Glomerular visceral epithelial cell (primary cell): ENCODE data around the gene ARID3C.
"Not testable (repeated sequence)": the region's sequence is repeated elsewhere in the genome, so short reads cannot be mapped to it uniquely, and the experiment has no call there.

Experiments
- DNase-seq: peaks from one replicate; pipeline ENCODE4 v3.0.0-alpha.2; 2016; ENCODE audit errors: extremely low spot score

The ARID3C gene

DNA sequence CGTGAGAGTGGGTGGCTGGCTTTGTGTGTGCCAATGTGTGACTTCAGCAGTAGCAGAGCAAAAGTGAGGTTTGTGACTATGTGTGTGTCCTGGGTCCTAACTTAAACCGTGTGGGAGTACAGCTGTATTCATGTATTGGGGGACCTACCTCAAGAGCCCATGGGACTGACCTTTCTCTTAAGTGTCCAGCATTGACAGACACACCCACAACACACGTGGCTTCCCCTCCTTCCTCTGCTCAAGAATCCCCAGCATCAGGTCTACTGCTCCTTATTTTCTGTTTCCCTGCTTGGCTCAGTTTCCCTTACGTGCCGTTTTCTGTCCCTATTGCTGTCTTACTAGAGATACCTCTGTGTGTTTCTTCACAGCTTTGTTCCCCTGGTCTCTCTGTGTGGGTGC is 23.7 kb upstream of the ARID3C start:
- DNase-seq: no peak

DNA sequence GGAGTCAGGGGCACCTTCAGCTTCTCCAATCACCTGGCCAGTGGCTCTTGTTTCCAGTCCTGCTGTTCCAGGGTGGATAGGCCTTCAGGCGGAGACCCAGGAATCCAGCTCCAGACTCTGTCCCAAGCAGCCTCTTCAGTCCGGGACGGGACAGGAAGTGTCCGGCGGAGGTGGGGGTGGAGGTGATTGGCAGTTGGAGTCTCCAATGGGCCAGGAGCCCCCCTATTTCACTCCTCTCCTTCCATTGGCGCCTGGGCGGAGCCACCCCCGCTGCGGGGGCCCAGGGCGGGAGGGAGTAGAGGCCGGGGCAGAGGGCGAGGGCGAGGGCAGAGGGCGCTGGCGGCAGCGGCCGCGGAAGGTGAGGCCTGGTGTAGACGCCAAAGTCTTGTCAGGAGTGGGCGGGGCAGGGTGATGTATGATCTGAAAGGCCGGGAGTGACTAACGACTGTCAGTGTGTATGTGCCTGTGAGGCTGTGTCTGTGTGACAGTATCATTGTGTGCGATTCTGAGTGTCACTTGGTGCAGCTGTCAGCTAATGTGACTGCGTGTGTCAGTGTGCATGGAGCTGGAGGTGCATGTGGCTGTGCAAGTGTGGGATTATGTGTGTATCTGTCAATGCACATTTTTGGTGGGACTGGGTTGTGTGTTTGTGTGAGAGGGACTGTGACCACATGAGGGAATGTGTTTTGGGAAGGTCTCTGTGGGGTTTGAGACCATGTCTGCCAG is 23.2 kb upstream of the ARID3C start, which contains the start of gene IL11RA:
Gene IL11RA (plus strand): TSS at position 310 of the 726 bp plus-strand sequence. CDS start 3,033 bp downstream, outside the sequence.
- peak; percentile 92 for DNase-seq

DNA sequence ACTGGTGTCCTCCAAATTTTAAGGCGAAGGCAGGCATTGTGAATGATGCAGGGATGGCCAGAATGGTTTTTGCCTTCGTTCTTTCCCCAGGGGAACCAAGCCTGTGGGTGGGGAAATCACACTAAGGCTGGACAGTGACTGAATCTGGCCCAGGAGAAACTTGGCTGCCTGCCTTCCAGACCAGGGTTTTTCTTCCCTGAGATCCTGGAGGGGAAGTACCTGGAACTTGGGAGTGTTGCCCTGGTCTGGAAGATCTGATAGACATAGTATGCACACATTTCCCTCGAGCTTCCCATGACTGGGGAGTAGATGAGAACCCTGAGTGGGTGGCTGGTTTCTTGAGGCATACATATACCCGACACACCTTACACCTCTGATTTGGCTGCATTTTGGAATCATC is 22.5 kb upstream of the ARID3C start:
- peak; percentile 57 for DNase-seq

DNA sequence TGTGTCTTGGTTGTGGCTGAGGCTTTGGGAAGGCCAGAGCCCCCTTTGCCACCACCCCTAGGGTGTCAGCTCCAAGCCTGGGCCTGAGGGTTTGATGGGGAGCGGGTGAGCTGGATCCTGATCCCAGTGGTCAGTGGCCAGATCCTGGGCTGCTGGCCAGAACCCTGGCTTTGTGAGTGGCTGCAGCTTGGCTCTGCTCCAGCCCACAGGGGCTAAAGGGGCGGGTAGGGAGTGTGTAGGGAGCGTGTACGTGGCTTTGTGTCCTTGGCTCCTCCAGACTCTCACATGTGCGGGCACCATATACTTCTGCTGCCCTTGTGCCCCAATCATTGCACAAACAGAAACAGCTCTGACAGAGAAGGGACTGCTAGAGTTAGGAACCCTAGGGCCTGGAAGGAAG is 21.9 kb upstream of the ARID3C start:
- DNase-seq: peak; percentile 75

DNA sequence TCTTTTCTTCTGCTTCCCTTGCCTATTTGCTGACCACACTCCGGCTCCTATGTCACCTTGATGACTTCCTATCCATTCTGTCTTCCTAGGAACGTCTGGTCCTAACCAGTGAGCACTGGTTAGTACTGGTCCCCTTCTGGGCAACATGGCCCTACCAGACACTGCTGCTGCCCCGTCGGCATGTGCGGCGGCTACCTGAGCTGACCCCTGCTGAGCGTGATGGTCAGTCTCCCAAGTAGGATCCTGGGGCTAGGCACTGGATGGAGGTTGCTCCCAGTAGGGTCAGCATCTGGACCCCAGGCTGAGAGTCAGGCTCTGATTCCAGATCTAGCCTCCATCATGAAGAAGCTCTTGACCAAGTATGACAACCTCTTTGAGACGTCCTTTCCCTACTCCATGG is 19.8 kb upstream of the ARID3C start:
- DNase-seq: no peak

DNA sequence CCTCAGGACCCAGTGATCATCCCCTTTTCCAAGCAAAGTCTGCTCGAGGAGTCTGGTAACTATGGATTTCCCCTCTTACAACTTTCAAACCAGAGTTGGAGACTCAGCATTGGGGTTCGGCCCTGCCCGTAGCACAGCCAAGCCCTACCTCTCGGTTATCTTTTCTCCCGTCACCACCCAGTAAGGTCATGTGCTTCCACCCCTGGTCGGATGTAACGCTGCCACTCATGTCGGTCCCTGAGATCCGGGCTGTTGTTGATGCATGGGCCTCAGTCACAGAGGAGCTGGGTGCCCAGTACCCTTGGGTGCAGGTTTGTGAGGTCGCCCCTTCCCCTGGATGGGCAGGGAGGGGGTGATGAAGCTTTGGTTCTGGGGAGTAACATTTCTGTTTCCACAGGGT is 18.8 kb upstream of the ARID3C start:
- DNase-seq: no peak

DNA sequence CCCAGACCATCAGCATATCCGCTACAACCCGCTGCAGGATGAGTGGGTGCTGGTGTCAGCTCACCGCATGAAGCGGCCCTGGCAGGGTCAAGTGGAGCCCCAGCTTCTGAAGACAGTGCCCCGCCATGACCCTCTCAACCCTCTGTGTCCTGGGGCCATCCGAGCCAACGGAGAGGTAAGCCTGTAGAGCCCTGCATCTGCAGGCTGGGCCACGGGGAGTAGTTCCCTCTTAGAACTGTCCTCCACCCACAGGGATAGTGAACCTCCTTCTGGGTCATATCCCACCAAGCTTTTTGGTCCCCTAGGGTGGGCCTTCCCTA is 18.2 kb upstream of the ARID3C start:
- DNase-seq: no peak

DNA sequence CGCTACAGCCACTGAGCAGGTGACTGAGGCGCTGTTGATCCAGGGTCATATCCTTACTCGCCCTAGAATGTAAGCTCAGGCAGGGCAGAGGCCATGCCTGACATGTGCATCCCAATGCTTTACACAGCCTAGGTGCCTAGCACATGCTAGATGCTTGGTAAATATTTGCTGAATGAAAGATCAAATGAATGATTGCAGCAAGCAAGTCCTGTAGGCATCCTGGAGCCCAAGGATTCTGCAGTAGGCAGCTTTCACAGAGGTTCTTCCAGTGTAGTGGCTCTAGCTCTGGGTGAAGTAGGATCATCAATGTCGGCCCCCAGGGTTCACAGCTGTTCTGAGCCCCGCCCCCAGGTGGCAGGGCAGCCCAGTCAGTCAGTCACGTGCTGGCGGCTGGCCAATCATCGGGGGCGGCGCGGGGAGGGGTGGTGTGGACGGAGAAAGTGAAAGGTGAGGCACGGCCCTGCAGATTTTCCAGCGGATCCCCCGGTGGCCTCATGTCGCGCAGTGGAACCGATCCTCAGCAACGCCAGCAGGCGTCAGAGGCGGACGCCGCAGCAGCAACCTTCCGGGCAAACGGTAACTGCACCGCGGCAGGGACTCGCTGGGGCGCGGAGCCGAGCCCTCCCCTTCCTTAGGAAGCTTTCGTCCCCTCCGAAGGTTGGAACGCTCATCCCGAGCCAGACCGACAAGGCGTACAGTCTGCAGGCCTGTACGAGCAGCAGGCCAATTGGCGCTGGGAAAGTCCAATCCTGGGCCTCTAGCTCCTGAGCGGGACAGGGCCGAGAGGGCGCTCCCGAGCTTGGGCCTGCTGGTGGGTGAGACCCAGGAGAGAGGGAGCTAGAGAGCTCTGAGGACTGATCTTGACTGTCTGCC is 17.6 kb upstream of the ARID3C start, which contains the start of gene GALT:
Gene GALT (plus strand): TSS at position 465 of the 873 bp plus-strand sequence. CDS start 30 bp downstream, at position 495.
- peak; percentile 94 for DNase-seq

DNA sequence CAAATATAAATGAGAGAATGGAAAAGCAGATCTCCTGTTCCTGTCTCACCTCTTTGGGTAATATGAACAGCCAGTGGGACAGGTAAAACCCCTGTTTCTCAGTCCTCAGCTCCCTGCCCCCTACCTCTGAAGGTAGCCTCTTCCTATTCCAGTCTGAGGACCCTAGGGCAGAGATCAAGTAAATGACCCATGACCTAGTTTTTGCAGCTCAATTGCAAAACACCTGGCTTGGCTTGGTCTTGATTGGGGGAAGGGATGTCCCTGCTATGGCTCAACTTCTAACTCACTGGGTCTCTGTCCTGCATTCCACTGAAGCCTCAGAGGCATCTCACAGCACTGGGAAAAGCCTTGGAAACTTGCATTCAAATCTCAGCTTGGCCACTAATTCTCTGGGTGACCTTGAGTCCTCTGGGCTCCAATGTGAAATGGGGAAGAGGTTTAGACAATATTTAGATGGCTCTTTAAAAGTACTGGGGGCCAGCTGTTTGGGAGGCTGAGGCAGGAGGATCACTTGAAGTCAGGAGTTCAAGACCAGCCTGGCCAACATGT is 16.0 kb upstream of the ARID3C start:
- no peak for DNase-seq

DNA sequence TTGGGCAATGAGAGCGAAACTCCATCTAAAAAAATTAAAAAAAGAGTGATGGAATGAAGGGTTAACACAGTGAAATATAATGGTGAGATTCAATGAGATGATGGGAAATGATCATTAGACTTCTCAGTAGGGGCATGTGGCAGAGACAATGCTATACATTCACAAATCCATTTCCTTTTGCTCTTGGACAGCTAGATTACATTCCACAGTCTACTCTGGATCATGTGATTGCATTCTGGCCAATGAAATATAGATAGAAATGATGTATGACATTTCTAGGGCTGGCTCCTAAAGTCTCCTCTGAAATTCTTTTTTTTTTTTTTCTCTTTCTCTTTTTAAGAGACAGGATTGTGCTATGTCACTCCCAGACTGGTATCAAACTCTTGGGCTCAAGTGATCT is 13.8 kb upstream of the ARID3C start:
- no peak for DNase-seq

DNA sequence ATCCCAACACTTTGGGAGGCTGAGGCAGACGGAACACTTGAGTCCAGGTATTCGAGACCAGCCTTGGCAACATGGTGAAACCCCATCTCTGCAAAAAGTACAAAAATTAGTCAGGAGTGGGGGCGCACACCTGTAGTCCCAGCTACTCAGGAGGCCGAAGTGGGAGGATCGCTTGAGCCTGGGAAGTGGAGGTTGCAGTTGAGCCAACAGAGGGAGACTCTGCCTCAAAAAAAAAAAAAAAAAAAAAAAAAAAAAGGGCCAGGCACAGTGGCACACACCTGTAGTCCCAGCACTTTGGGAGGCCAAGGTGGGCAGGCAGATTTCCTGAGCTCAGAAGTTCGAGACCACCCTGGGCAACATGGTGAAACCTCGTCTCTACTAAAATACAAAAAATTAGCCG is 10.5 kb upstream of the ARID3C start:
- not testable (repeated sequence) for DNase-seq

DNA sequence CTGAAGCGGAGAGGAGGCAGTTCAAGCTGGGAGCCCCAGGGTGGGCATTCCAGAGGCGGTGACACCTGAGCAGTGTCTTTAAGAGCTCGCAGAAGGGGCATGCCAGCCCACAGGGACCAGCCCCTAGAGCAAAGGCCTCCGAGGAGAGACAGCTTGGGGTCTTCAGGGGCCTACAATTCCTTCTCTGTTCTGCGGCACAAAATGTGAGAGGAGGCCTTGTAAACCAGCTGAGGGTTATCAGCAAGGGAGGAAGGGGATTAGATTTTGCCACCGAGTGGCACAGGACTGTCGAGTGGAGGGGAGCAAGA is 9.2 kb upstream of the ARID3C start:
- no peak for DNase-seq

DNA sequence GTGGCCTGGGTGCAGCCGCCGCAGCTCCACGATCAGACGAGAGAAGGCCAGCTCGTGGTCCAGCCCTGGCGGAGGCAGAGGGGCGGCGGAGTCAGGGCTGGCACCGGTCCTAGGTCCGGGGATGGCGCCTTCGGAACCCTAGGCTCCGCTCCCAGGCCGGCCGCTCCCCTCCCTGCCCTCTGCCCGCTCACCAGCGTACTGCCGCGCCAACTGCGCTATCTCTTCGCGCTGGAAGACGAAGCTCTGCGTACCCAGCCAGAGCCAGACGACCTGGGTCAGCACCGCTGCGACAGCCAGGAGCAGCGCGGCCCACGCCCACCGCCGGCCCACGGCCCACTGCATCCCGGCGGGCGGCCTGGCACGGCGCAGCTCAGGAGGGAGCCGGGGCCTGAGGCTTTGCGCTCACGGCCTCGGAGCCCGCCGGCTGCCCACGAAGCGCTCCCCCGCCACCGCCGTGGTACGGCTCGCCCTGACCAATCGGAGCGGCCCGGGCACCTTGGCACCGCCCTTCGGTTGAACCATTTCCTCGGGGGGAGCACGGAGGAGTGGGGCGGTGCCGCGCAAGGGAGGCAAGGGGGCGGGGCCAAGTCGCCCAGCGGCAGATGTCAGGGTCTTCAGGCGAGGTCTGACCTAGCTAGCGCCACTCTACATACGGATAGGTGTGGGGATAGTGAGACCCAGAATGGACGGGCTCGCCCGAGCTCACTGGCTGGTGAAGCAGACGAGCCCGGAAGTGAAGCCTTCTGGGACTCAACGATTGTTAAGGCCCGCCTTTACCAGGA is 8.7 kb upstream of the ARID3C start, which contains the start of gene SIGMAR1:
Gene SIGMAR1 (minus strand): TSS at position 432 of the 782 bp plus-strand sequence. CDS start 90 bp downstream, at position 342.
- peak; percentile 92 for DNase-seq

DNA sequence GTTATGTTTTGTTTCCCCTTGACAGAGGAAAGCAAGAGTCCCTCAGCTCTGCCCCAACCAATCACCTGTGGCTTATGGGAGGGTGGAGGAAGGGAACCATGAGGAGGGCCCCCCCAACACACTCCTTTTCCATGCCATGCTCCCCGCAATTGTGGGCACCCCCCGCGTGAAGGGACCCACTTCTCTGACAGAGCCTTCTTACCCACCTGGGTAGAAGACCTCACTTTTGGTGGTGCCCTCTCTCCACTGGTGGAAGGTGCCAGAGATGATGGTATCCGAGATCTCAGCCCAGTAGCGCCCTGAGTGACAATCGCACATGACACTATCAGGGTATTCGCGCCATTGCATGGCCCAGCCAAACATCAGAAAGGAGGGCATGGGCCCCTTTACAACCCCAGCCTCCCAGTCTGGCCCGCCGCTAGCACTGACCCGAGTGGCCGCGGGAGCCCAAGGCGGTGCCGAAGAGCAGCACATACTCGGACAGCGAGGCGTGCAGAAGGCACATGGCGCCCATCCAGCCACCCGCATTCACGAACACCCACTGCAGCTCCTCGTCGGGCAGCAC is 8.0 kb upstream of the ARID3C start:
- peak; percentile 40 for DNase-seq

DNA sequence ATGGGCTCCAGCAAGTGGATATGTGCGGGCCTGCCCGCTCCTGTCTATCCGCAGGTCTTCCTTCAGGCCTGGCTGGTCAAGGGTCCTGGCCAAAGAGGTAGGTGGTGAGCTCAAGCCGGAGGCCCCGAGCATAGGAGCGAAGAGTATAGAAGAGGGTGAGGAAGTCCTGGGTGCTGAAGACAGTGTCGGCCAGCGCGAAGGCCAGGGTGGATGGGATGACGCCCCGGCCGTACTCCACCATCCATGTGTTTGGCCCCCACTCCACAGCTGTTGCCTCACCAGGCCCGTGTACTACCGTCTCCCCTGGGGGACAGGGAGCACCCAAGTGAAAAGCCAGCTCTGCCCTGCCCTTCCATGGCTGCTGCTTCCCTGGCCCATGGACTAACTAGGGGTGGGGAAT is 6.7 kb upstream of the ARID3C start:
- no peak for DNase-seq

DNA sequence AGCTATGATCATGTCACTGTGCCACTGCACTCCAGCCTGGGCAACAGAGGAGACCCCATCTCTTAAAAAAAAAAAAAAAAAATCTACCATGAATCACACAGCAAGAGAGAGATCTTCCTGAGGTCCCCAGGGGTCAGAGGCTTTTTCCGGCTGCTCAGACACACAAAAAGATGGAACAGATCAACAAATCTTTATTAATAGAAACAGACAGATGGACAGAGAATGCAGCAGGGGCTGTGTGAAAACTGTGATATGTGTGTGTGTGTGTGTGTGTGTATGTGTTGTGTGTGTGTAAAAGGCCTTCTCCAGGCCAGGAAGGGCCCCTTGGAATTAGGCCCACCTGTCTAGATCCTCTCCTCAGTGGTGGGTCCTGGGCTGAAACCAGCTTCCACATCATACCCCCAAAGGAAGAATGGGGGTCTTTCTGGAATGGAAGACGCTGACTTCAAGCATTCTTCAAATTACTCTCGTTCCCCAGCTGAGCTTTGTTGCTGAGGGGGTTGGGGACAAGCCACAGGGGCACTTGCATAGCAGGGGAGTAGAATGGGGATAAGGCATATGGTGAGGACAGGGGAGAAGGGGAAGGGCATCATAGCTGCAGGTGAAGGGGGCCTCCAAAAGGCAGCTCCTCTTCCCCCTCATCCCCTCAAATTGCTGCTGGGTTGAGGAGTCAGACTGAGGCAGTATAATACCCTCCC is 5.8 kb upstream of the ARID3C start:
- DNase-seq: no peak

DNA sequence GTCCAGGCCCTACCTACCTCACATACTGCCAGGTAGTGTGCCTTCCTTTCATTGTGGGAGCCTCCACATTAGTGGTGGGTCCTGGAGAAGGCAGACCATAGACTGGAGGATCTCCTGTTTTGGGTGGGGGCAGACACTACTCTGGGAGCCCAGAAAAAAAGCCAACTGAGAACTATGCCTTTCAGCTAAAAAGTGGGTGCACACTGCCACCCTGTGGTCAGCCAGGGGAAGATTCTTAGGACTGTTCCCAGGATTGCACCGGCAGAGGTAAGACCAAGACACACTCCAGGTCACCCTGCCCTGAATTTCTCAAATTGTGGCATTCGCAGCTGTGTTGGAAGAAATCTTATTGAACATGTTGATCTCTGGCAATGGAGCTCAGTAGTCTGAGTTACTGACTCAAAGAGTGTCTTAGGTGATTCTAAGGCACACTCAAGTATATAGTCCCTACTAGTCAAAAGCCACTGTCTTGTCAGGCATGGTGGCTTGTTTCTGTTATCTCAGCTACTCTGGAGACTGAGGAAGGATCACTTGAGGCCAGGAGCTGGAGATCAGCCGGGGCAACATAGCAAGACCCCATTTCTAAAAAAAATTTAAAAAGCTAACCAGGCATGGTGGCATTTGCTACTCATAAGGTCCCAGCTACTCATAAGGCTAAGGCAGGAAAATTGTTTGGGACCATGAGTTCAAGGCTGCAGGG is 5.1 kb upstream of the ARID3C start:
- peak; percentile 69 for DNase-seq

DNA sequence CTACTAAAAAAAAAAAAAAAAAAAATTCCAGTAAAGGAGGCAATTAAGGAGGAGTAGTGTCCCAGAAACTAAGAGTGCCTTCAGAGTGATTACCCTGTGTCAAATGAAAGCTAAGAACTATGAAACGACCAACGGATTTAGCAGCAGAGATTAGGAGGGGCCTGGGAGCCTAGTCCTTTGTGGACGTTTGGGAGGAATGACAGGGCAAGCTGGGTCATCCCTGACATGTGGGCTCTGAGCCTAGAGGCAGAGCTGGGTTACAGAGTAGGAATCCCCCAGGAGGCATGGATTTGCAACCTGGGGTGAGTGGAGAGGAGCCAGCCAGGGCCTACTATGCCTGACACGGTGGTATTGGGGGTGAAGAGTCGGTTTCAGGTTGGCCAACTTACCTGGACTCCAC is 4.3 kb upstream of the ARID3C start:
- no peak for DNase-seq

DNA sequence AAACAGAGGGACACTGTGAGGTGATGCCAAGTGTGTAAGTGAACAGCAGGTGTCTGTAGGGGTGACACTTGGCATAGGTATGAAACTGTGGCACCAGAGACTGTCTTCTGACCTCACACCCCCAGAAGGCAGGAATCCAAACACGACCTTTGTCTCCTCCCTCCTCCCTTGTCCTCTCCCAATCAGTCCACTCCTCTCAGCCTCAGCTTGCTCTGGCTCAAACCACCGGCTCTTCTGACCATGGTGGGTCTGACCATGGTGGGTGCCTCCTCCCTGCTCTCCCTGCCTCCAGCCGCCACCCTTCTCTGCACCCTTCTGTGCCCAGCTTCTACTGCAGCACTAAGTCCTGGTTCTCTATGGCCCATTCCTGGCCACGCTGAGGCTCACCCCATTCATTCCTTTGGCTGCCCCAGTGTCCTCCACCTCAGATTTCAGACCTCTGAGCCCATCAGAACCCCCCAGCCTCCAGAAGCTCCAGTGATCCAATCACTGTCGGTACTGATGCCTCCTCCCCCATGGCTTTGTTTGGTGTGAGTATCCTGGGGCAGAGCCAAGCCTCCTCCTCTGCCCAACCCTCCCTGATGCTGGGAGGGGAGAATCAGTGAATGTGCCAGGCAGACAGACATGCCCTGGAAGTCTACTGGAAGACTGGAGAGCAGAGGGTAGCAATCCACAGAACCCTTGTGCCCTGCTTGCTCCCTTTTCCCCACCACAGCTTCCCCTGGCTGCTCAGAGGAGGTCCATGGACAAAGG is 1.7 kb upstream of the ARID3C start:
- DNase-seq: no peak

DNA sequence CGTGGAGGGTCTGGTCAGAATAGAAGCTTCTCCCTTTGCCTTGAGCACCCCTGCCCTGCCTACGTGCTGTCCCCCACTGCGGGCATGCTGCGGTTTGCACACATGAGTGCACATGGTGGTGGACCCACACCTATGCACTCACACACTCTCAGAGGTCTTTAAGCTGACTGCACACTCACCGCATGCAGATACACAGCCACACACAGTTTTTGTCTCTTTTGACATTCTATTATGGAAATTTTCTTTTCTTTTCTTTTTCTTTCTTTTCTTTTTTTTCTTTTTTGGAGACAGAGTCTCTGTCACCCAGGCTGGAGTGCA is 584 bp upstream of the ARID3C start:
- no peak for DNase-seq
